HepG2 (cell line): ENCODE measurements around the gene WTAP. TPM values are rescaled to one million over a fixed set of nuclear protein-coding genes. Genes with fewer than 3 reads are reported as not detected.
A peak's percentile ranks its signal among the peaks of the same experiment; 100 is the strongest.

ENCODE experiments used
- HIVEP1 ChIP-seq: sonication (generic); formaldehyde crosslinking; IDR thresholded peaks from 2 replicates; pipeline ENCODE4 v1.4.0; 2020; ENCODE audit warnings: mild to moderate bottlenecking, missing genetic modification reagents
- HNRNPH1 ChIP-seq: fragments of 200-400 bp; formaldehyde crosslinking; optimal IDR thresholded peaks from 2 replicates; pipeline ENCODE3; 2017; ENCODE audit warnings: mild to moderate bottlenecking, low read depth, low read length
- KDM2A ChIP-seq: sonication (generic); formaldehyde crosslinking; IDR thresholded peaks from 2 replicates; pipeline ENCODE4 v1.4.0; 2020; ENCODE audit warnings: low read depth, missing genetic modification reagents, borderline replicate concordance
- KDM6A ChIP-seq: IDR thresholded peaks from 2 replicates; pipeline ENCODE4 v1.6.1; 2016; ENCODE audit warnings: low read depth
- KLF11 ChIP-seq: IDR thresholded peaks from 2 replicates; pipeline ENCODE4 v1.6.1; 2016; ENCODE audit warnings: missing compliant biosample characterization
- MAFF ChIP-seq: IDR thresholded peaks from 2 replicates; pipeline ENCODE4 v1.6.1; 2011; ENCODE audit warnings: low read depth, low read length, improper control_type of control experiment
- MED8 ChIP-seq: sonication (generic); formaldehyde crosslinking; IDR thresholded peaks from 2 replicates; pipeline ENCODE4 v1.8.1; 2023; ENCODE audit warnings: mild to moderate bottlenecking, missing genetic modification reagents; ENCODE audit not compliant: insufficient replicate concordance
- MXD1 ChIP-seq: sonication (generic); formaldehyde crosslinking; IDR thresholded peaks from 2 replicates; pipeline ENCODE4 v1.4.0; 2020; ENCODE audit warnings: mild to moderate bottlenecking, missing genetic modification reagents
- RCOR2 ChIP-seq: IDR thresholded peaks from 2 replicates; pipeline ENCODE4 v1.6.1; 2016; ENCODE audit warnings: missing biosample characterization, missing genetic modification reagents
- SMARCE1 ChIP-seq: fragments of 450-650 bp; IDR thresholded peaks from 2 replicates; pipeline ENCODE4 v1.6.1; 2017; ENCODE audit warnings: borderline replicate concordance
- THAP11 ChIP-seq: IDR thresholded peaks from 2 replicates; pipeline ENCODE4 v1.6.1; 2016; ENCODE audit warnings: missing biosample characterization, missing genetic modification reagents
- ZBTB7B ChIP-seq: sonication (generic); formaldehyde crosslinking; IDR thresholded peaks from 2 replicates; pipeline ENCODE4 v1.4.0; 2020; ENCODE audit warnings: missing genetic modification reagents
- ZFX ChIP-seq: sonication (generic); formaldehyde crosslinking; IDR thresholded peaks from 2 replicates; pipeline ENCODE4 v1.4.0; 2020; ENCODE audit warnings: mild to moderate bottlenecking, low read depth, missing genetic modification reagents, moderate library complexity
- ZMAT3 ChIP-seq: sonication (generic); formaldehyde crosslinking; conservative IDR thresholded peaks from 2 replicates; pipeline ENCODE4 v1.7.0; 2021; ENCODE audit warnings: missing genetic modification reagents
- ZNF205 ChIP-seq: IDR thresholded peaks from 2 replicates; pipeline ENCODE4 v1.6.1; 2018; ENCODE audit warnings: missing biosample characterization, missing genetic modification reagents
- ZNF367 ChIP-seq: sonication (generic); formaldehyde crosslinking; IDR thresholded peaks from 2 replicates; pipeline ENCODE4 v1.4.0; 2020; ENCODE audit warnings: missing genetic modification reagents, borderline replicate concordance
- polyA plus RNA-seq, 8 experiments: library from polyadenylated mRNA; depleted of rRNA in 3 of 8; stranded (reverse) in 7 of 8; unstranded in 1 of 8; fragments of >200 nt; fragmentation: Illumina TruSeq in 4 of 8; extraction: Trizol in 4 of 8; gene quantifications; 2 replicates each; pipeline versions ENCODE4 v1.2.1 to v1.2.3, GENCODE V29; 2011 to 2016; ENCODE audit warnings: low read depth in 4 of 8, missing spikeins in 1 of 8, mixed read lengths in 1 of 8; ENCODE audit not compliant: insufficient read depth in 1 of 8
- total RNA-seq, 5 experiments: library from RNA; depleted of rRNA; stranded (reverse); fragments of >200 nt; fragmentation: Illumina TruSeq; extraction: Trizol; gene quantifications; 2 replicates each; pipeline ENCODE4 v1.2.3, GENCODE V29; 2016; ENCODE audit warnings: low read depth in 1 of 5
- TF ChIP-seq, protein P1 (sequence below): sonication (generic); formaldehyde crosslinking; IDR thresholded peaks from 2 replicates; pipeline ENCODE4 v1.5.0; 2020; ENCODE audit warnings: mild to moderate bottlenecking, missing genetic modification reagents
- TF ChIP-seq, protein P2 (sequence below): sonication (generic); formaldehyde crosslinking; IDR thresholded peaks from 2 replicates; pipeline ENCODE4 v1.4.0; 2020; ENCODE audit warnings: mild to moderate bottlenecking, missing genetic modification reagents
- TF ChIP-seq, protein P3 (sequence below): sonication (generic); formaldehyde crosslinking; IDR thresholded peaks from 2 replicates; pipeline ENCODE4 v1.4.0; 2020; ENCODE audit warnings: missing genetic modification reagents
- TF ChIP-seq, protein P4 (sequence below): sonication (generic); formaldehyde crosslinking; IDR thresholded peaks from 2 replicates; pipeline ENCODE4 v1.5.1; 2020; ENCODE audit warnings: mild to moderate bottlenecking, missing genetic modification reagents, moderate library complexity

WTAP gene
- total and polyA plus RNA-seq, 2 of the 13 experiments (the other 11 are each of a cell fraction or from before 2014, with no cell fraction given), result 31.6 to 167 TPM

- TF ChIP-seq RCOR2 (CRISPR knock-in tag) (no peak), ZBTB7B (CRISPR knock-in tag) (no peak; the same call in 1 of the 2 replicates), HIVEP1 (CRISPR knock-in tag) (0 out of 2 replicates have a peak, but pooled peaks have one; percentile 40), ZNF367 (no peak), KLF11 (CRISPR knock-in tag) (no peak), KDM2A (CRISPR knock-in tag) (peak; percentile 59), MAFF (no peak), KDM6A (CRISPR knock-in tag) (no peak), ZFX (CRISPR knock-in tag) (peak; percentile 50), MED8 (CRISPR knock-in tag) (no peak), SMARCE1 (no peak), ZMAT3 (CRISPR knock-in tag) (peak; percentile 59; the same call in 1 of the 2 replicates), MXD1 (CRISPR knock-in tag) (peak; percentile 40; the same call in 1 of the 2 replicates), HNRNPH1 (no peak), ZNF205 (CRISPR knock-in tag) (no peak), THAP11 (CRISPR knock-in tag) (no peak)
- TF ChIP-seq, protein P1, sequence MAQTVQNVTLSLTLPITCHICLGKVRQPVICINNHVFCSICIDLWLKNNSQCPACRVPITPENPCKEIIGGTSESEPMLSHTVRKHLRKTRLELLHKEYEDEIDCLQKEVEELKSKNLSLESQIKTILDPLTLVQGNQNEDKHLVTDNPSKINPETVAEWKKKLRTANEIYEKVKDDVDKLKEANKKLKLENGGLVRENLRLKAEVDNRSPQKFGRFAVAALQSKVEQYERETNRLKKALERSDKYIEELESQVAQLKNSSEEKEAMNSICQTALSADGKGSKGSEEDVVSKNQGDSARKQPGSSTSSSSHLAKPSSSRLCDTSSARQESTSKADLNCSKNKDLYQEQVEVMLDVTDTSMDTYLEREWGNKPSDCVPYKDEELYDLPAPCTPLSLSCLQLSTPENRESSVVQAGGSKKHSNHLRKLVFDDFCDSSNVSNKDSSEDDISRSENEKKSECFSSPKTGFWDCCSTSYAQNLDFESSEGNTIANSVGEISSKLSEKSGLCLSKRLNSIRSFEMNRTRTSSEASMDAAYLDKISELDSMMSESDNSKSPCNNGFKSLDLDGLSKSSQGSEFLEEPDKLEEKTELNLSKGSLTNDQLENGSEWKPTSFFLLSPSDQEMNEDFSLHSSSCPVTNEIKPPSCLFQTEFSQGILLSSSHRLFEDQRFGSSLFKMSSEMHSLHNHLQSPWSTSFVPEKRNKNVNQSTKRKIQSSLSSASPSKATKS (CRISPR knock-in tag), result peak; percentile 5; the same call in 1 of the 2 replicates
- TF ChIP-seq, protein P2, sequence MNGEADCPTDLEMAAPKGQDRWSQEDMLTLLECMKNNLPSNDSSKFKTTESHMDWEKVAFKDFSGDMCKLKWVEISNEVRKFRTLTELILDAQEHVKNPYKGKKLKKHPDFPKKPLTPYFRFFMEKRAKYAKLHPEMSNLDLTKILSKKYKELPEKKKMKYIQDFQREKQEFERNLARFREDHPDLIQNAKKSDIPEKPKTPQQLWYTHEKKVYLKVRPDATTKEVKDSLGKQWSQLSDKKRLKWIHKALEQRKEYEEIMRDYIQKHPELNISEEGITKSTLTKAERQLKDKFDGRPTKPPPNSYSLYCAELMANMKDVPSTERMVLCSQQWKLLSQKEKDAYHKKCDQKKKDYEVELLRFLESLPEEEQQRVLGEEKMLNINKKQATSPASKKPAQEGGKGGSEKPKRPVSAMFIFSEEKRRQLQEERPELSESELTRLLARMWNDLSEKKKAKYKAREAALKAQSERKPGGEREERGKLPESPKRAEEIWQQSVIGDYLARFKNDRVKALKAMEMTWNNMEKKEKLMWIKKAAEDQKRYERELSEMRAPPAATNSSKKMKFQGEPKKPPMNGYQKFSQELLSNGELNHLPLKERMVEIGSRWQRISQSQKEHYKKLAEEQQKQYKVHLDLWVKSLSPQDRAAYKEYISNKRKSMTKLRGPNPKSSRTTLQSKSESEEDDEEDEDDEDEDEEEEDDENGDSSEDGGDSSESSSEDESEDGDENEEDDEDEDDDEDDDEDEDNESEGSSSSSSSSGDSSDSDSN (CRISPR knock-in tag), result peak; percentile 97
- TF ChIP-seq, protein P3, sequence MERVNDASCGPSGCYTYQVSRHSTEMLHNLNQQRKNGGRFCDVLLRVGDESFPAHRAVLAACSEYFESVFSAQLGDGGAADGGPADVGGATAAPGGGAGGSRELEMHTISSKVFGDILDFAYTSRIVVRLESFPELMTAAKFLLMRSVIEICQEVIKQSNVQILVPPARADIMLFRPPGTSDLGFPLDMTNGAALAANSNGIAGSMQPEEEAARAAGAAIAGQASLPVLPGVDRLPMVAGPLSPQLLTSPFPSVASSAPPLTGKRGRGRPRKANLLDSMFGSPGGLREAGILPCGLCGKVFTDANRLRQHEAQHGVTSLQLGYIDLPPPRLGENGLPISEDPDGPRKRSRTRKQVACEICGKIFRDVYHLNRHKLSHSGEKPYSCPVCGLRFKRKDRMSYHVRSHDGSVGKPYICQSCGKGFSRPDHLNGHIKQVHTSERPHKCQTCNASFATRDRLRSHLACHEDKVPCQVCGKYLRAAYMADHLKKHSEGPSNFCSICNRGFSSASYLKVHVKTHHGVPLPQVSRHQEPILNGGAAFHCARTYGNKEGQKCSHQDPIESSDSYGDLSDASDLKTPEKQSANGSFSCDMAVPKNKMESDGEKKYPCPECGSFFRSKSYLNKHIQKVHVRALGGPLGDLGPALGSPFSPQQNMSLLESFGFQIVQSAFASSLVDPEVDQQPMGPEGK, result 0 out of 2 replicates have a peak, but pooled peaks have one; percentile 11
- TF ChIP-seq, protein P4, sequence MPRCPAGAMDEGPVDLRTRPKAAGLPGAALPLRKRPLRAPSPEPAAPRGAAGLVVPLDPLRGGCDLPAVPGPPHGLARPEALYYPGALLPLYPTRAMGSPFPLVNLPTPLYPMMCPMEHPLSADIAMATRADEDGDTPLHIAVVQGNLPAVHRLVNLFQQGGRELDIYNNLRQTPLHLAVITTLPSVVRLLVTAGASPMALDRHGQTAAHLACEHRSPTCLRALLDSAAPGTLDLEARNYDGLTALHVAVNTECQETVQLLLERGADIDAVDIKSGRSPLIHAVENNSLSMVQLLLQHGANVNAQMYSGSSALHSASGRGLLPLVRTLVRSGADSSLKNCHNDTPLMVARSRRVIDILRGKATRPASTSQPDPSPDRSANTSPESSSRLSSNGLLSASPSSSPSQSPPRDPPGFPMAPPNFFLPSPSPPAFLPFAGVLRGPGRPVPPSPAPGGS (CRISPR knock-in tag), result peak; percentile 52; the same call in 1 of the 2 replicates
Observed at GRCh38 chr6:159727717-159728445, 575 bp downstream of the WTAP start (continued).
